Thyroid gland (tissue), 4 donors: ENCODE measurements around the gene LIPI. TPM values are rescaled to one million over a fixed set of nuclear protein-coding genes. Genes with fewer than 3 reads are reported as not detected.
"Not testable (repeated sequence)": the region's sequence is repeated elsewhere in the genome, so short reads cannot be mapped to it uniquely, and the experiment has no call there.

Experiments used
- DNase-seq, 2 donors: peaks; one replicate each; pipeline ENCODE4 v3.0.0-alpha.2; 2019
- H3K27ac ChIP-seq, 3 donors: fragments of 200-600 bp; sonication (generic); 1 replicate in 2 of 3; 2 replicates in 1 of 3; pipeline ENCODE4 v1.5.1; 2016 to 2019; ENCODE audit warnings: mild to moderate bottlenecking in 1 of 3, moderate library complexity in 1 of 3
- H3K27me3 ChIP-seq: fragments of 200-600 bp; sonication (generic); one replicate; pipeline ENCODE4 v1.5.1; 2019
- H3K36me3 ChIP-seq, 2 donors: fragments of 200-600 bp; sonication (generic); one replicate each; pipeline ENCODE4 v1.5.1; 2016 to 2019
- H3K4me1 ChIP-seq, 2 donors: fragments of 200-600 bp; sonication (generic); one replicate each; pipeline ENCODE4 v1.5.1; 2017 to 2019
- H3K4me3 ChIP-seq, 3 donors: fragments of 200-600 bp; sonication (generic); replicated peaks in 1 of 3; 1 replicate in 2 of 3; 2 replicates in 1 of 3; pipeline ENCODE4 v1.5.1; 2016; ENCODE audit warnings: mild to moderate bottlenecking in 1 of 3
- H3K9me3 ChIP-seq: fragments of 200-600 bp; sonication (generic); one replicate; pipeline ENCODE4 v1.5.1; 2017
- POLR2A ChIP-seq, 2 donors: fragments of 450-650 bp; IDR thresholded peaks; one replicate each; pipeline ENCODE4 v1.6.1; 2017; ENCODE audit warnings: antibody characterized with exemption in 2 of 2, mild to moderate bottlenecking in 2 of 2, moderate library complexity in 1 of 2
- WGBS, 2 donors: methylation state at CpG; one replicate each; pipeline ENCODE4 v1.1.5; 2017; 5-methylcytosine and 5-hydroxymethylcytosine counted together
- intact Hi-C: fragments of 100-400 bp; cut with DNase I; formaldehyde crosslinking; loops from one replicate; pipeline ENCODE4 v1.15.1; 2023
- total RNA-seq, 4 donors: library from RNA; depleted of rRNA; stranded (reverse); fragments of >200 nt; gene quantifications; one replicate each; pipeline ENCODE4 v1.2.3, GENCODE V29; 2016
- TF ChIP-seq, protein P1 (sequence below), 6 experiments: fragments of 200-600 bp in 3 of 6; fragments of 450-650 bp in 3 of 6; sonication (generic) in 3 of 6; IDR thresholded peaks; one replicate each; pipeline ENCODE4 v1.5.1; 2016 to 2019; ENCODE audit warnings: antibody characterized with exemption in 6 of 6, mild to moderate bottlenecking in 2 of 6, inconsistent platforms in 1 of 6, moderate library complexity in 1 of 6

The LIPI gene
- total RNA-seq, 4 donors from 2014 or later, result 1.9 to 7.9 (median 5.9) TPM; not detected in 1

DNA sequence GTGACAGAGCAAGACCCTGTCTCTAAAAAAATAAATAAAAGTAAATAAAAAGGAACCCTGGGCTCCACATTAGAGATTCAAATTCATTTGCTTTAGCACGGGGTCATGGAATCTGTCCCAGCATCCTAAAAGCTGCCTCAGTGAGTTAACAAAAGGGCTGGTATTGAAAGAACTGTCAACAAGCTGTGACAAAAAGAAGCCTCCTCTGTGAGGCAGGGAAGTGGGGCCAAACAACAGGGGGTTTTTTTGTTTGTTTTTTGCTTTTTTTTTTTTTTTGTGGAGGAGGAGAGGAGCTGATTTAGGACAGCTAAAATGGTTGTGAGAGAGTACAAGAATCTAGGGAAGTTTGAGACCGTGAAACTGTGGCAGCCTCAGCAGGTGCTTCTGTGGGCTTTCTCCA is 115.7 kb downstream of the LIPI start:
- no peaks in the 10 kb centered on the region for H3K36me3 ChIP-seq
- H3K4me3 ChIP-seq, result no peak overlapping the region
- no peaks in the 10 kb centered on the region for H3K4me1 ChIP-seq
- H3K27ac ChIP-seq, result no peak overlapping the region
- 67 to 77% methylated on average over 2 of the region's 2 CpGs for WGBS, 2 donors
- DNase-seq, result no peak
- H3K9me3 ChIP-seq, result no peaks in the 10 kb centered on the region
- H3K27me3 ChIP-seq, result no peaks in the 10 kb centered on the region
- intact Hi-C loops, result no loop called here
- TF ChIP-seq, protein P1, sequence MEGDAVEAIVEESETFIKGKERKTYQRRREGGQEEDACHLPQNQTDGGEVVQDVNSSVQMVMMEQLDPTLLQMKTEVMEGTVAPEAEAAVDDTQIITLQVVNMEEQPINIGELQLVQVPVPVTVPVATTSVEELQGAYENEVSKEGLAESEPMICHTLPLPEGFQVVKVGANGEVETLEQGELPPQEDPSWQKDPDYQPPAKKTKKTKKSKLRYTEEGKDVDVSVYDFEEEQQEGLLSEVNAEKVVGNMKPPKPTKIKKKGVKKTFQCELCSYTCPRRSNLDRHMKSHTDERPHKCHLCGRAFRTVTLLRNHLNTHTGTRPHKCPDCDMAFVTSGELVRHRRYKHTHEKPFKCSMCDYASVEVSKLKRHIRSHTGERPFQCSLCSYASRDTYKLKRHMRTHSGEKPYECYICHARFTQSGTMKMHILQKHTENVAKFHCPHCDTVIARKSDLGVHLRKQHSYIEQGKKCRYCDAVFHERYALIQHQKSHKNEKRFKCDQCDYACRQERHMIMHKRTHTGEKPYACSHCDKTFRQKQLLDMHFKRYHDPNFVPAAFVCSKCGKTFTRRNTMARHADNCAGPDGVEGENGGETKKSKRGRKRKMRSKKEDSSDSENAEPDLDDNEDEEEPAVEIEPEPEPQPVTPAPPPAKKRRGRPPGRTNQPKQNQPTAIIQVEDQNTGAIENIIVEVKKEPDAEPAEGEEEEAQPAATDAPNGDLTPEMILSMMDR (IDR thresholded peaks at IDR 0.05), result no peak
- TF ChIP-seq POLR2A (IDR thresholded peaks at IDR 0.05), result no peak

DNA sequence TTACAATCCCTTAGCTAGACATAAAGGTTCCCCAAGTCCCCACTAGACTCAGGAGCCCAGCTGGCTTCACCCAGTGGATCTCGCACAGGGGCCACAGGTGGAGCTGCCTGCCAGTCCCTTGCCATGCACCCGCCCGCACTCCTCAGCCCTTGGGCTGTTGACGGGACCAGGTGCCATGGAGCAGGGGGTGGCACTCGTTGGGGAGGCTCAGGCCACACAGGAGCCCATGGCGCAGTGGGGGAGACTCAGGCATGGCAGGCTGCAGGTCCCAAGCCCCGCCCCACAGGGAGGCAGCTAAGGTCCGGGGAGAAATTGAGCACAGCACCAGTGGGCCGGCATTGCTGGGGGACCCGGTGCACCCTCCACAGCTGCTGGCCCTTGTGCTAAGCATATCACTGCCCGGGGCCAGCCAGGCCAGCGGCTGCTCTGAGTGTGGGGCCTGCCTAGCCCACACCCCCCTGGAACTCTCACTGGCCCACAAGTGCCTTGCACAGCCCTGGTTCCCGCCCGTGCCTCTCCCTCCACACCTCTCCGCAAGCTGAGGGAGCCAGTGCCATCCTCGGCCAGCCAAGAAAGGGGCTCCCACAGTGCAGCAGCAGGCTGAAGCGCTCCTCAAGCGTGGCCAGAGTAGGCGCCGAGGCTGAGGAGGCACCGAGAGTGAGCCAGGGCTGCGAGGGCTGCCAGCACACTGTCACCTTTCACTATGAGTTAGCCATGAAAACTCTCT is 117.8 kb downstream of the LIPI start:
- 81 to 90% methylated on average over 6 to 17 of the region's 22 CpGs for WGBS, 2 donors
- Histone ChIP-seq H3K27me3 (no peaks in the 10 kb centered on the region), H3K27ac (no peak overlapping the region), H3K4me3 (no peak overlapping the region), H3K36me3 (no peaks in the 10 kb centered on the region), H3K4me1 (no peaks in the 10 kb centered on the region), H3K9me3 (no peaks in the 10 kb centered on the region)
- TF ChIP-seq, protein P1 (IDR thresholded peaks at IDR 0.05), result no peak
- DNase-seq, result no peak
- intact Hi-C loops, result no loop called here

DNA sequence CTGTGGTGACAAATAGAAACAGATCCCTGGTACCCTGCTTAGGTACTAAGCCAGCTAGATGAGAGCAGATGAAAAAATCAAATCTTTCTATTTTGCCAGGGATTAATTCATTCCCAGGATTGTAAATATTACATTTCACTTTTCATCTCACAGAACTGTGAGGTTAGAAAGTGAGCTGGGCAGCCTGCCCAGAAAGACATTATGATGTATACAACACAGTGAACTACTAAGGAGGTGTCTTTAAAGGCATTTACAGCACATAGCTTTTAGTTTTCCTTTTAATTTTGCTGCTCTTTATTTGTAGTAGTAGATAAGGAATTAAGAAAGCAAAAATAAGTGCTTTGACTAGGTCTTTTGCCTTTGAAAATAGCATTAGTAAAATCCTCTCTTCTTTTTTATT is 120.6 kb downstream of the LIPI start:
- H3K4me1 ChIP-seq, H3K27me3 ChIP-seq: not testable (repeated sequence)

DNA sequence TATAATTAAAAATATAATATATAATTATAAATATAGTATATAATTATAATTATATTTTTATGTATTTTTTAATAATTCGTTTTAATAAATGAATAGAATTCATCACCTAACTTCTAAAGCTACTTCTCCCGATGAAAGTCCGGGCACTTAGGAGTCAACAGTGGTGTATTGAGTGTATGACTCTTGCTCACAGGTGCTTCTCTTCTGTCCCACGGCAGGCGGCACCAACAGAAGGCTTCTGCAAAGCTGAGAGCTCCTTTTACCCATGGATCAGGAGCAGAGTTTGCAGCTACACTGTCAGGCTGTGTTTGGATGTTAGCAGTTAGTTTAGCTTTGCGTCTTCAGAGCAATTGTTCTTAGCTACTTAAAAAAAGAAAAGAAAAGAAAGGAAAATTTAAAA is 122.4 kb downstream of the LIPI start:
- WGBS, 2 donors, result 83 to 89% methylated on average over 6 of the region's 6 CpGs
- Histone ChIP-seq H3K27me3 (no peaks in the 10 kb centered on the region), H3K4me1 (no peaks in the 10 kb centered on the region), H3K27ac (no peak overlapping the region), H3K36me3 (no peaks in the 10 kb centered on the region), H3K9me3 (no peaks in the 10 kb centered on the region), H3K4me3 (no peak overlapping the region)
- no peak for DNase-seq
- TF ChIP-seq POLR2A (IDR thresholded peaks at IDR 0.05), result no peak
- TF ChIP-seq, protein P1 (IDR thresholded peaks at IDR 0.05), result no peak
- intact Hi-C loops, result no loop called here

More for the DNA sequence above, 120.6 kb downstream of the LIPI start:
- DNase-seq, intact Hi-C loops, H3K36me3 ChIP-seq, H3K27ac ChIP-seq, H3K9me3 ChIP-seq, H3K4me3 ChIP-seq: not testable (repeated sequence)

DNA sequence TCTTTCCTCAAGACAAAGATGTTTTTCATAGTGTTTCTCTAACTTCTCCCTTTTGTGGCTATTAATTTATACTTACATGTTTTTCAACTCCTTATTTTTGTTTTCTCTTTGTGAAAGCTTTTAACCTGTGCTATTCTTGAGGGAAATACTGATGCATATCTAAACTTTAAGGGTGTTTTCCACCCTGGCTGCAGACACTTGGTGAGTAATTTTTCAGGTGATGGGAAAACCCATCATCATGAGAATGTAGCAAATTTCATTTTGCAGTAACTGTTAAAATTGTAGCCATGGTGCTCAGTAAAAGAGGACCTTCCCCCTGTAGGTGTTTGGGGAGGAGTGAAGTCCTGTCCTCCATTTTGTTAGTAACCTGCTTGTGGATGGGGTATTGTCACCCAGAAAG is 124.2 kb downstream of the LIPI start:
- Histone ChIP-seq H3K36me3 (no peaks in the 10 kb centered on the region), H3K4me1 (no peaks in the 10 kb centered on the region), H3K27me3 (no peaks in the 10 kb centered on the region), H3K4me3 (no peak overlapping the region), H3K9me3 (no peaks in the 10 kb centered on the region), H3K27ac (no peak overlapping the region)
- intact Hi-C loops, result no loop called here
- DNase-seq, result no peak
- TF ChIP-seq, protein P1 (IDR thresholded peaks at IDR 0.05), result no peak
- no peak for TF ChIP-seq POLR2A (IDR thresholded peaks at IDR 0.05)
